C1 segment of cervical spinal cord (tissue), 14 donors: ENCODE results near the gene NEBL.

Experiments used
- DNase-seq, 14 donors: peaks; one replicate each; lab custom pipeline; 2025; lab: John Stamatoyannopoulos, UW

The NEBL gene

GRCh38 chr10:20858292-20859124 is 38.6 kb downstream of the NEBL start:
- DNase-seq = peak in 1 of 14 donors; percentile 15

GRCh38 chr10:20856484-20856883 is 40.6 kb downstream of the NEBL start:
- DNase-seq = no peak

- no peak for DNase-seq
These were observed 41.6 kb downstream of the NEBL start for GRCh38 chr10:20855398-20856038.

GRCh38 chr10:20853276-20853675 is 43.8 kb downstream of the NEBL start:
- DNase-seq = no peak

- DNase-seq = no peak
These were observed 44.8 kb downstream of the NEBL start for GRCh38 chr10:20852303-20852702.

DNA sequence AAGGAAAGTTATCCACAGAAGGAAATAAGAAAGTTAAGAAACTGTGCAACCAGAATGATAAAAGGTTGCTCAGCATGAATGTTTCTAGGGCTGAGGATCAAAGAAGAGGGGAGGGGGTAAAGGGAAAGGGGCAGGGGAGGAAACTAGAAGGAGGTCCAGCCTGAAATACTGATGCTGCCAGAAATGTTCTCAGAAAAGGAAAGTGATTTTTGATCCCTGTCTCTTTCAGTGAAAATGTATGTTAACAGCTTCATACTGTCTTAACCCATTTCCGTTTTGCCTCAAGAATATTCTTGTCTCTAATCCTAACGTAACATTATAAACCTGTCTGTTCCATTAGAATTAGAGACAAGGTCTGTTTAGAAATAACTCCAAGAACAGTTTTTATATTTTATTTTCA is 49.6 kb downstream of the NEBL start:
- DNase-seq = no peak

GRCh38 chr10:20846263-20846662 is 50.8 kb downstream of the NEBL start:
- no peak for DNase-seq

GRCh38 chr10:20841419-20841818 is 55.7 kb downstream of the NEBL start:
- DNase-seq = no peak

DNA sequence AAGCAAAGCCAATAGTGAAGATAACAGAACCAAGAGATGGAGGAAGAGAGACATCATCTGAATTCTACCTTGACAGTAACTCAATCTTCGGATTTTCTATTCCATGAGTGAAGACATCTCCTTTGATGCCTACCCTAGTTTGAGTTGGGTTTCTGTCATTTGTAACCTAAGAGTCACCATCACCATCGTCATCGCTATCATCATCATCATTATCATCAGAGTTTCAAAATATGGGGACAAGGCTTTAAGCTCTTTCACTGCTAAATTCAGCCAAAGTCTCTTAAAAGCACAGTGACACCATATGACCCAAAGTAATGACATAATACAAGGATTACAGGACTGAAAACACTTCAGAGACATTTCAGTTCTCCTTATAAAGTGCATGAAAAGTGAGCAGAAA is 57.2 kb downstream of the NEBL start:
- DNase-seq = no peak

- no peak for DNase-seq
These were observed 58.0 kb downstream of the NEBL start for GRCh38 chr10:20839141-20839540.

GRCh38 chr10:20836401-20836800 is 60.7 kb downstream of the NEBL start:
- no peak for DNase-seq

DNA sequence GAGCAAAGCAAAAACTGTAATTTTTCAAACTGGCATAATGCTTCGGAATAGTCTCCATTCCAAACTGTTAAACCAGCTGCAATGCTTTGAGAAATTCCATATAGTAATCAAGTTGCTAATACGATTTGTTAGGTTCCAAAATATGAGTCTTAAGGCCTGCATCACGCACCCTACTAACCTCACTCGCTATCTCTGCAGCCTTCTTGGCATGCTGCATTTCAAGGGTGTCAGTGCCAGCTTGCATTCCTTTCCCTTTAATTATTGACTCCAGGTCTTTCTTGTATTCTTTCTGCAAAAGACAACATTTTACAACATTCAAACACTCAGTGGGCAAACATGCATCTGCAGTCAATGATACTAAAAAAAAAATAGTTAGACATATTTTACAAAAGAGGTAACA is 61.8 kb downstream of the NEBL start:
- DNase-seq = no peak

GRCh38 chr10:20834825-20835224 is 62.3 kb downstream of the NEBL start:
- DNase-seq = no peak

- DNase-seq = no peak
These were observed 74.3 kb downstream of the NEBL start for GRCh38 chr10:20822825-20823224.

DNA sequence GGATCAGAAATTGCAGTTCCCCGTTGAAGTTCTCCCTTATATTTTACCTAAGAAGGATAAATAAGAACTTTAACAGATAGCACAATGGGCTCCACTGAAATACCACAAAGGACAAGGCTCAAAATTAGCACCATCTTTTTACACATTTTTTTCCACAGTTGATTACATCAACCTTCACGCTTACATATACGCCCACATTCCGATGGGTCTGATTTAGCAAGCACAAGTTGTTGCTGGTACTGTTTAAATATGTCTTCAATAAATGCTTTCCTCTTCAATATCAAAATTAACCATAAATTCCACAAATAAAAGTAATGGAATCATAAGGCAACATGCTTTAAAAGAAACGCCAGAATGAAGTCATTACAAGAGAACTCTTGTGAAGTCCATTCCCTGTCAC is 79.5 kb downstream of the NEBL start:
- DNase-seq = no peak

DNA sequence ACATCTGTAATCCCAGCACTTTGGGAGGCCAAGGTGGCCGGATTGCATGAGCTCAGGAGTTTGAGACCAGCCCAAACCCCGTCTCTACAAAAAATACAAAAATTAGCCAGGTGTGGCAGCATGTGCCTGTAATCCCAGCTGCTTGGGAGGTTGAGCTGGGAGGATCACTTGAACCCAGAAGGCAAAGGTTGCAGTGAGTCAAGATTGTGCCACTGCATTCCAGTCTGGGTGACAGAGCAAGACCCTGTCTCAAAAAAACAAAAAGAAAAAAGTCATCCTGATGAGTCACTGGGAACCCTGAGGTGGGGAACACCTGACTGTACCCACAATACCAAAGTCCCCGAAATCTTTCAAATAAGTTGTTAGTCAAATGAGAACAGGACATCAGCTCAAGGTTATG is 80.0 kb downstream of the NEBL start:
- no peak for DNase-seq

GRCh38 chr10:20814116-20814515 is 83.0 kb downstream of the NEBL start:
- peak in 1 of 14 donors; percentile 22 for DNase-seq

DNA sequence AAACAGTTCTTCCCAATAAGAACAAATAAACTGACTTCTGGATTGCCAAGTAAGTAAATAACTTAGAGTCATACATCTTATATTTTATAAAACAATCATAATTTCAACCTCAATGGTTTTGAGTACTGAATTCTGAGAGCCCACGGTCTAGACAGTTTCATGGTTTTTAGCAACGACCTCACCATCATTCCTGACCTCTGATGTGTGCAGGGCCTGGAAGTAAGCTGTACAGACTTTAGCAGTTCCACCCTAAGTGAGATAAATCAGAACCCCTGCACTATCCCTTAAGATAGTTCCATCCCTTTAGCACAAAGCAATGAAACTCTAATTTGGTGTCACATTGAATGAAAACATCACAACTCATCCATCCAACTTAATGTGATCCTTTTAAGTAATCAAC is 86.0 kb downstream of the NEBL start:
- no peak for DNase-seq

- no peak for DNase-seq
These were observed 87.5 kb downstream of the NEBL start for GRCh38 chr10:20809631-20810030.

DNA sequence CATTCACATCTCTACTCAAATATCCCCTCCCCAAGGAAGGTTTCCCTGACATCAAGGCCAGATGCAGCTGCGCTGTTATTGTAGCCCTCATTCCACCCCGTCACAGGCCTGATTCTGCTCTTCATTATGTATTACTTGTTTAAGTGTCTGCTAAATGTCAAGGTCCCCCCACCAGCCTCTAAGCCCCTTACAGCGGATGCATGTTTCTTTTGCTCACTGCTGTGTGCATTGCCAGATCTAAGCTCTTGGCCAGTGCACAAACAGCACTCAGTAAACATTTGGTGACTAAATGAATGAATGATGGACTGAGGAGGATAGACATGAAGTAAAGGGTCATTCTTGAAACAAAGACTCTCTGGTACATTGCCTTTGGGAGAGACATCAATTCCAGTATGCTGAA is 90.6 kb downstream of the NEBL start:
- no peak for DNase-seq

GRCh38 chr10:20797290-20797689 is 99.8 kb downstream of the NEBL start:
- DNase-seq = no peak

GRCh38 chr10:20795391-20795790 is 101.7 kb downstream of the NEBL start:
- no peak for DNase-seq

DNA sequence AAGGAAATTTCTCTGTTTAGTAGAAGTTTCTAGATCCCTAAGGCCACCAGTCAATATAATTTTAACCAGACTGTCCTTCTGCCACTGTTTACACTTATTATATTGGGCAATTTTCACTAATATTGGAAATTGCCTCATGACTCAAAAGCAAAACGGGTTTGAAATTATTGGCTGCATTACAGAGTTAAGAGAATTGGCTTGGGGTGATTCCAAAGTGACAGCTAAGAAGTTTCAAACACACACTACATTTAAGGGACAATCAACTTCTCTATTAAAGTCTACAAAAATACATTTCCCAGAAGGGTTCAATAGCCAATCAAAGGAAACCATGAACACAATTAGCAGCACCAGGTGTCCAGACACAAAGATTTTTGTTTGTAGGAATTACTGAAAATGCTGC is 111.9 kb downstream of the NEBL start:
- DNase-seq = no peak
